A549 treated with Mapracorat at 1 μM for 4 hours (cell line): ENCODE measurements around the gene THOC7. TPM values are rescaled to one million over a fixed set of nuclear protein-coding genes. Genes with fewer than 3 reads are reported as not detected.

Experiments
- total RNA-seq: library from RNA; stranded (reverse); fragments of 200-300 nt; extraction: Qiagen RNA extraction; gene quantifications from 5 replicates; pipeline ENCODE4 v1.2.3, GENCODE V29; 2022

THOC7 gene
- total RNA-seq, result 53.4 to 73.1 TPM (median 62.1 TPM) in 5 replicates

GRCh38 chr3:63863150-63864007 is at the start of gene THOC7, which contains the start of gene ATXN7:
Gene THOC7, minus strand, starts transcription at chr3:63863805. Its CDS starts 15 bp downstream, at chr3:63863790.
Gene ATXN7, plus strand, starts transcription at chr3:63863867. Its CDS starts 48,732 bp downstream, at chr3:63912599.

GRCh38 chr3:63911873-63912767 is 48.5 kb upstream of the THOC7 start, which contains the start of gene SCAANT1:
Gene SCAANT1, minus strand, starts transcription at chr3:63912383.

GRCh38 chr3:63819151-63819398 is 44.5 kb downstream of the THOC7 start, which contains the start of gene C3orf49:
Gene C3orf49, plus strand, starts transcription at chr3:63819299. Its CDS starts 173 bp downstream, at chr3:63819472.

Other genes starting within 250 kb of the THOC7 start
- not detected in 5 replicates for gene SNTN, start 211.1 kb downstream of the THOC7 start, total RNA-seq
- not detected in 5 replicates for gene C3orf49, start 44.5 kb downstream of the THOC7 start, total RNA-seq
- gene ATXN7, start 62 bp upstream of the THOC7 start, total RNA-seq, result 2.8 to 6.7 TPM (median 4.4 TPM) in 5 replicates
- 1.7 TPM in 1 of 5 replicates, not detected in the others for gene SCAANT1, start 48.6 kb upstream of the THOC7 start, total RNA-seq
- 75.5 to 89.0 TPM (median 79.0 TPM) in 5 replicates for gene PSMD6, start 159.7 kb upstream of the THOC7 start, total RNA-seq